ENCODE results near the gene GRB14. TPM values are rescaled to one million over a fixed set of nuclear protein-coding genes. Genes with fewer than 3 reads are reported as not detected.
A peak's percentile ranks its signal among the peaks of the same experiment; 100 is the strongest.

GRB14 gene
- total RNA-seq, 1 experiment from 2014 or later = 3.9 TPM

DNA sequence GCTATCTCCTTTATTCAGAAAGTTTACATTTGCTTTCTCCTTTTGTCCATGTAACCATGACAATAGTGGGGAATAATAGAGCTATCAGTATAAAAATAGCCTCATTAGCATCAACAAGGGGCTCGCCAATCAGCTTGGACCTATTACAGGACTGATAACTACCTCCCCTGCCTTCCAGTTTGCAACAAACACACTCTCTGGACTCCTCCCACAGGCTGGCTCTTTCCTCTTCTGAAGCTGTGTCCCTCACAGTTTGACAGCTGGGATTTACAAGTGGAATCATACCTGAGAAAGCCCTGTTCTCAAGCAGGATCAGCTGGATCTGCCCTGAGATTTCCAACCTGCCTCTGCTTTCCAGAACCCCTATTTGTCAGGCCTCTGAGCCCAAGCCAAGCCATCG lies 162.5 kb downstream of the GRB14 start:
- Histone ChIP-seq H3K27me3 (ENCODE audit: control insufficient read depth, insufficient read depth, low read length) (no peaks in the 10 kb centered on the region), H3K4me3 (ENCODE audit: insufficient read depth, low read depth, low read length) (no peak overlapping the region), H3K36me3 (replicated peaks; ENCODE audit: control insufficient read depth, insufficient read depth, low read length) (no peaks in the 10 kb centered on the region)
- DNase-seq = peak; percentile 17

DNA sequence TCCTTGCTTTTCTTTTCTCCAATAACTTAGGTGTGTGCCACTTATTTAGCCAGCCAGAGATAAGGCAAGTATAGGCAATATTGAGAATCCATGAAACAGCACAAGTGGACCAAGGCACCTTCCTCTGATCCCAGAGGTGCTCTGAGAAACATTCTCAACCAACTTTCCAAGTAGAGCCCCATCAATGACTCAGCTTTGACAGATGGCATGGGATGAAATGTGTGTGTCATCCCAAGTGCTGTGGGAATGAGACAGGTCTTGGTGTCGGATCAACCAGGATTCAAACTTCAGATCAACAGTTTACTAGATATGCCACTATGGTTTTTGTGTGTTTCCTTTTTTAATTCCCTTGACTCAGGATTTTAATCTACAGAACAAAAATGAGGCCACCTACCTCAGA lies 164.0 kb downstream of the GRB14 start:
- no peak for DNase-seq
- no peaks in the 10 kb centered on the region for H3K27me3 ChIP-seq (ENCODE audit: control insufficient read depth, insufficient read depth, low read length)
- H3K4me3 ChIP-seq (ENCODE audit: insufficient read depth, low read depth, low read length) = no peak overlapping the region
- no peaks in the 10 kb centered on the region for H3K36me3 ChIP-seq (replicated peaks; ENCODE audit: control insufficient read depth, insufficient read depth, low read length)

DNA sequence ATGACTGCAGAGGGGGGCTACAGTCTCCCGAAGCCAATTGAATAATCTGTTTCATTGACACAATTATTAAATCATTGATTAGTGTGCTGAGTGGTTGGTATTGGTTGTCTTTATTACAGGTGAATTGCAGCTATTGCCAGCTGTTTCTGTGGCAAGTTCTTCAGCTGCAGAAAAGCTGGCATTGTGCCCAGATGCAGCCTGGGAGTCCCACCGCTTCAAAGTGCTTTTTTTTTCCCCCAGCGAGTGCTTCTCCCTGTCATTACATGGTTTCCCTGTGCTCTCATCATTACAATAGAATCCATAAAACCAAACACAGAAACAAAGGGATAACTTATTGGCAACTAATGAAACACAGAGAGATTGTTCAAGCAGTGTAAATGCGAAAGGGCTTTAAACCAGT lies 164.7 kb downstream of the GRB14 start:
- no peaks in the 10 kb centered on the region for H3K36me3 ChIP-seq (replicated peaks; ENCODE audit: control insufficient read depth, insufficient read depth, low read length)
- DNase-seq = no peak
- H3K27me3 ChIP-seq (ENCODE audit: control insufficient read depth, insufficient read depth, low read length) = no peaks in the 10 kb centered on the region
- no peak overlapping the region for H3K4me3 ChIP-seq (ENCODE audit: insufficient read depth, low read depth, low read length)

DNA sequence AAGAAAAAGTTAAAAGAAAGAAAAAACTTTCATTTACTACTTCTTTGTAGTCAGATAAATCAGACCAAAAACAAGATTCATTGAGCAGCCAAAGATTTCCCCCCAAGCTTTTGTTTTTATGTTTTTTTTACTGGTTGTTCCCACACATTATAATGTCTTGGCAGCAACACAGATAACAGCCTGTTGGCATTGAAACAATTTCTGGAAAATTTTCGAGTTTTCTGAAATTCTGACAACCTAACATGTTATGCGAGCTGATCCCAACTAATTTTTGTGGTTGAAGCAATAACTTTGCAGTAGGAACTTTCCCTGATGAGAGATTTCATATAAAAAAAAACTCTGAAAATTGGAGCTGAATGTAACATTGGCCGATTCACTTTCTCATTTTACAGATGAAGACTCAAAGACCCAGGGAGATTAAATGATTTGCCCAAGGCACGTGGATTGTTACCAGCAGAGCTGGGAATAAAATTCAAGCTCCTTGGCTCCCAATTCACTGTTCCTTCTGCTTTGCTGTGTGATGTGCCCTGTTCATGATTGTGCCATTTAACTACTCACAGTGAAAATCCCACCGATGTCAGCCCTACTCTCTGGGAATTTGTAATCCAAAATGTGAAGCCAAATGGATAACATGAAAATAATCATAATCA lies 167.5 kb downstream of the GRB14 start:
- H3K36me3 ChIP-seq (replicated peaks; ENCODE audit: control insufficient read depth, insufficient read depth, low read length) = no peaks in the 10 kb centered on the region
- no peak for DNase-seq
- H3K27me3 ChIP-seq (ENCODE audit: control insufficient read depth, insufficient read depth, low read length) = no peaks in the 10 kb centered on the region
- H3K4me3 ChIP-seq (ENCODE audit: insufficient read depth, low read depth, low read length) = no peak overlapping the region

DNA sequence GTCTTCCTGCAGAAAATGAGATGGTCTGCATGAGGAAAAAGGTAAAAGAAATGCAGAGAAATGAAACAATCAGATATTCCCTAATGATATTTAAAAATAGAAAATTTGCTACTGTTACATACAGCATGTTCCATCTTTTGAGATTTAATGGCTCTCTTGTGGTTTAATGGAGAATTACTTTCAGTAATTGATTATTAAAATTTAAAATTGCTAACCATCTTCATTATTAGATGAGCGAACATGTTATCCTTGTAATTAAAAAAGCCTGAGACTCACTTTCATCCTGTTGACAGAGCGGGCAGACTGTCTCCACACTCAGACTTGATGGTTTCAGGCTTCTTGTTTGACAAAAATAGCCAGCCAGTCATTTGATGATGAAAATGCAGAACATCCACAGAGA lies 171.0 kb downstream of the GRB14 start:
- Histone ChIP-seq H3K27me3 (ENCODE audit: control insufficient read depth, insufficient read depth, low read length) (no peaks in the 10 kb centered on the region), H3K4me3 (ENCODE audit: insufficient read depth, low read depth, low read length) (no peak overlapping the region), H3K36me3 (replicated peaks; ENCODE audit: control insufficient read depth, insufficient read depth, low read length) (no peaks in the 10 kb centered on the region)
- no peak for DNase-seq

DNA sequence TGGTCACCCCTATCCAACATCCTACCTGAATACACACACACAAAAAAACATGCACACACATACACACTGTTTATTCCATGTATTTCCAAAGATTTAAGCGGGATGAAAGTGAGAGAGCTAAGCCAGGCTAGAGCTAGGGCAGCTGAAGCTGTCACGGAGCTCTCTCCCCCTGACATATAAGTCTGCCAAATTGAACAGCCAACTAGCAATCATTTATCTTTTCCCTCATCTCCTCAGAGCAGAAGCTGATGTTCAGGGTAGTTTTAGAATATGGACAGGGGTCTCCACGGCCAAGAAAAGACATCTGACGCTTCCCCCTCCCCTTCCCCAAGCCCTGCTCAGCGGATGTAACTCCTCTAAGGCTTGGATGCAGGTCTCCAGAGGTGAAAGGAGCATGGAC lies 171.6 kb downstream of the GRB14 start:
- H3K27me3 ChIP-seq (ENCODE audit: control insufficient read depth, insufficient read depth, low read length) = no peaks in the 10 kb centered on the region
- DNase-seq = no peak
- H3K4me3 ChIP-seq (ENCODE audit: insufficient read depth, low read depth, low read length) = no peak overlapping the region
- no peaks in the 10 kb centered on the region for H3K36me3 ChIP-seq (replicated peaks; ENCODE audit: control insufficient read depth, insufficient read depth, low read length)

DNA sequence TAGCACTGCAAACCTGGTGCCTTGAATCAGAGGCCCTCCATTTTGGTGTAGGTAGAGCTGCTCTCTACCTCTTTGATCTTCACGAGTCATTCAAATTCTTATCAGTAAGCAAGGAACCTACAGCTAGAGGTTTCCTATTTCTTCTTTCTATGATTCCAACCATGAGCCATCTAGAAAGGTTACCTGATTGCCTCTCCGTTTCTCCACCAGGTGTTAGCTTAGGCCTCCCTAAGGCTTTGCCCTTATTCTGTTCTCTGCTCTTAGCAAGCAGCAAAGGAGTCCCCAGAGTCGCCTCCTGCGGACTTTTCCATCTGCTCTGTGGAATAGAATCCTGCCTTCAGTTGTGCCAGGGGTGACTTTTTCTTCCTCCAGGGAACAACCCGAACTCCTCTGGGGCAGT lies 173.6 kb downstream of the GRB14 start:
- H3K4me3 ChIP-seq (ENCODE audit: insufficient read depth, low read depth, low read length) = no peak overlapping the region
- no peaks in the 10 kb centered on the region for H3K36me3 ChIP-seq (replicated peaks; ENCODE audit: control insufficient read depth, insufficient read depth, low read length)
- no peak for DNase-seq
- no peaks in the 10 kb centered on the region; the same call in 1 of the 2 replicates for H3K27me3 ChIP-seq (ENCODE audit: control insufficient read depth, insufficient read depth, low read length)

Other genes starting within 250 kb of the GRB14 start
- gene COBLL1, start 220.3 kb upstream of the GRB14 start, total RNA-seq (2014; rRNA removed; shearing (Covaris generic)) = 2.6 and 3.5 TPM in 2 replicates